Neuronal stem cell (in vitro differentiated cells): ENCODE data around the gene MAGI1.

Source experiments
- DNase-seq: peaks from one replicate; pipeline ENCODE4 v3.0.0-alpha.2; 2013; ENCODE audit warnings: low spot score
- H2AFZ ChIP-seq: one replicate; pipeline ENCODE4 v1.6.1; 2013; ENCODE audit warnings: mild to moderate bottlenecking, low read length, inconsistent platforms
- H2AK5ac ChIP-seq: 2 replicates; pipeline ENCODE4 v1.6.1; 2013; ENCODE audit warnings: low read depth, mild to moderate bottlenecking, inconsistent platforms, low read length, moderate library complexity, mixed read lengths
- H2BK120ac ChIP-seq: 2 replicates; pipeline ENCODE4 v1.6.1; 2013; ENCODE audit warnings: low read depth, mild to moderate bottlenecking, inconsistent platforms, low read length, moderate library complexity, mixed read lengths
- H2BK12ac ChIP-seq: one replicate; pipeline ENCODE4 v1.6.1; 2013; ENCODE audit warnings: low read length, inconsistent platforms
- H2BK15ac ChIP-seq: 2 replicates; pipeline ENCODE4 v1.6.1; 2013; ENCODE audit warnings: mild to moderate bottlenecking, low read length, inconsistent platforms, mixed read lengths
- H2BK5ac ChIP-seq: one replicate; pipeline ENCODE4 v1.6.1; 2013; ENCODE audit warnings: inconsistent platforms, mild to moderate bottlenecking, low read length, moderate library complexity
- H3K14ac ChIP-seq: one replicate; pipeline ENCODE4 v1.6.1; 2013; ENCODE audit warnings: low read length, inconsistent platforms
- H3K18ac ChIP-seq: 2 replicates; pipeline ENCODE4 v1.6.1; 2013; ENCODE audit warnings: low read length, inconsistent platforms
- H3K23ac ChIP-seq: 2 replicates; pipeline ENCODE4 v1.6.1; 2013; ENCODE audit warnings: low read depth, mild to moderate bottlenecking, mixed read lengths, low read length, inconsistent platforms; ENCODE audit not compliant: poor library complexity
- H3K27ac ChIP-seq: replicated peaks from 3 replicates; pipeline ENCODE4 v1.5.1; 2013; ENCODE audit warnings: low read length, inconsistent platforms
- H3K27me3 ChIP-seq, 3 experiments: 2 replicates each; pipeline ENCODE4 v1.6.1; 2013; ENCODE audit warnings: low read length in 3 of 3, mild to moderate bottlenecking in 2 of 3, inconsistent platforms in 1 of 3, low read depth in 1 of 3, mixed read lengths in 1 of 3, moderate library complexity in 1 of 3; ENCODE audit not compliant: control insufficient read depth in 3 of 3, insufficient read depth in 3 of 3
- H3K36me3 ChIP-seq, 2 donors: replicated peaks in 1 of 2; 2 replicates each; pipeline ENCODE4 v1.6.1; 2013; ENCODE audit warnings: low read length in 2 of 2; ENCODE audit not compliant: control insufficient read depth in 2 of 2, insufficient read depth in 2 of 2
- H3K4ac ChIP-seq: 2 replicates; pipeline ENCODE4 v1.6.1; 2013; ENCODE audit warnings: inconsistent platforms, mild to moderate bottlenecking, low read length, moderate library complexity
- H3K4me1 ChIP-seq, 2 donors: 1 replicate in 1 of 2; 2 replicates in 1 of 2; pipeline ENCODE4 v1.6.1; 2013; ENCODE audit warnings: low read length in 2 of 2, low read depth in 1 of 2; ENCODE audit not compliant: control insufficient read depth in 2 of 2, insufficient read depth in 1 of 2
- H3K4me2 ChIP-seq: one replicate; pipeline ENCODE4 v1.6.1; 2013; ENCODE audit warnings: mild to moderate bottlenecking, low read length, inconsistent platforms; ENCODE audit not compliant: insufficient read depth, poor library complexity, severe bottlenecking
- H3K4me3 ChIP-seq, 2 donors: 2 replicates each; pipeline ENCODE4 v1.5.1; 2013; ENCODE audit warnings: low read length in 2 of 2, mild to moderate bottlenecking in 2 of 2, inconsistent platforms in 1 of 2, moderate library complexity in 1 of 2
- H3K79me1 ChIP-seq: one replicate; pipeline ENCODE4 v1.6.1; 2013; ENCODE audit warnings: low read depth, mild to moderate bottlenecking, inconsistent platforms, low read length, moderate library complexity
- H3K9ac ChIP-seq: one replicate; pipeline ENCODE4 v1.6.1; 2013; ENCODE audit warnings: mild to moderate bottlenecking, low read depth, low read length, inconsistent platforms; ENCODE audit not compliant: poor library complexity
- H3K9me3 ChIP-seq, 2 donors: replicated peaks in 1 of 2; 2 replicates each; pipeline versions ENCODE3 to v1.6.1; 2013; ENCODE audit warnings: low read length in 2 of 2, mild to moderate bottlenecking in 2 of 2, inconsistent platforms in 1 of 2, low read depth in 1 of 2, mixed read lengths in 1 of 2, moderate library complexity in 1 of 2; ENCODE audit not compliant: control insufficient read depth in 2 of 2, insufficient read depth in 1 of 2
- H4K8ac ChIP-seq: one replicate; pipeline ENCODE4 v1.6.1; 2013; ENCODE audit warnings: low read depth, mild to moderate bottlenecking, inconsistent platforms, low read length, moderate library complexity
- H4K91ac ChIP-seq: one replicate; pipeline ENCODE4 v1.6.1; 2013; ENCODE audit warnings: low read length, low read depth, mild to moderate bottlenecking, inconsistent platforms; ENCODE audit not compliant: poor library complexity
- WGBS, 2 donors: extraction: QIAGEN DNeasy Blood & Tissue Kit; methylation state at CpG; one replicate each; pipeline ENCODE4 v1.1.7; 2013; ENCODE audit warnings: missing lambda C conversion rate in 2 of 2, mixed read lengths in 1 of 2; ENCODE audit not compliant: insufficient read length in 2 of 2, insufficient replicate concordance in 1 of 2; ENCODE audit errors: extremely low coverage in 2 of 2; 5-methylcytosine and 5-hydroxymethylcytosine counted together

MAGI1 gene

DNA sequence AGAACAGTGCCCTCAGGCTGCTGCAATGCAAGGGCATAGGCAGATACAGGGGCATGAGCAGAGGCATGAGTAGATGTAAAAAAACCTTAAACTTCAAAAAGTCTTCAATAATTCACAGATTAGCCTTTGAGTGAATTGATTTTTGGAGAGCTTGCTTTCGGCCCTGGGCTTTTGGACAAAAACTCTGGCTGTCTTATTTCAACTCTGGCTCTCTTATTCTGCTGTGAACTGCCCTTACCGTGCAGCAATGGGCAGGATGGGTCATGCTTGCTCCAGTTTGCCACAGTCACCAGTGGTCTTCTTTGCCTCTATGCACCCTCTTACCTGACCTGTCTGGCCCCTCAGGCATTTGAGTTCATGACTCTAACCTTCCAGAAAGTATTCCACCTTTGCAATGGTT, 555.7 kb downstream of the MAGI1 start:
- H2AFZ ChIP-seq = no peak overlapping the region
- DNase-seq = no peak
- H2BK120ac ChIP-seq = no peak overlapping the region
- no peaks in the 10 kb centered on the region for H3K27me3 ChIP-seq
- peaks cover 9 to 14% of the 10 kb centered on the region in 2 donors for H3K4me1 ChIP-seq
- no peak overlapping the region for H3K4me2 ChIP-seq
- no peak overlapping the region for H4K8ac ChIP-seq
- no peak overlapping the region for H3K18ac ChIP-seq
- no CpG with 5 or more reads among the region's 2 CpGs for WGBS, 2 donors
- H2BK12ac ChIP-seq = no peak overlapping the region
- H3K9me3 ChIP-seq = no peaks in the 10 kb centered on the region
- H3K14ac ChIP-seq = no peak overlapping the region
- H3K79me1 ChIP-seq = peaks cover 2% of the 10 kb centered on the region
- H3K23ac ChIP-seq = no peak overlapping the region
- H4K91ac ChIP-seq = no peak overlapping the region
- no peak overlapping the region for H3K27ac ChIP-seq
- H2AK5ac ChIP-seq = no peak overlapping the region
- no peak overlapping the region for H2BK5ac ChIP-seq
- H2BK15ac ChIP-seq = no peak overlapping the region
- H3K4me3 ChIP-seq = no peak overlapping the region
- H3K4ac ChIP-seq = no peak overlapping the region
- no peak overlapping the region for H3K9ac ChIP-seq
- H3K36me3 ChIP-seq = peaks cover 0 to 3% of the 10 kb centered on the region in 2 donors

DNA sequence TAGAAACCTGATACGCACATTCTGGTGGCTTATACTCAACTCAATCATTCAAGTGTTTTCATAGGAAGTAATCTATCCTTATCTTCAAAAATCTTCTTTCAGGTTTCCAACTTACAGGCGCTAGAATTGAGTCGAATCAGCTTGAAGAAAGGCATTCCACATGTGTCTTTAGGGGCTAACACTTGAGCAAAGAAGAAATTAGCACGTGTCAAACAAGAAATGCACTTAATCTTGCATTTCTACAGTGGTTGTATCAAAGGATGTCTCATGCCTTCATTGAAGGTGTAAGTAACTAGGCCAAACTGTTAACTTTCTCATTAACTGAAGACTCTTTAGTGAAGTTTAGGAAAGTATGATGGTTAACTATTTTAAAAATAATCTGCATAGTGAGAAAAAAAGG, 557.6 kb downstream of the MAGI1 start:
- H3K9ac ChIP-seq = no peak overlapping the region
- H3K9me3 ChIP-seq = no peaks in the 10 kb centered on the region
- no peak overlapping the region for H2AK5ac ChIP-seq
- H3K27me3 ChIP-seq = no peaks in the 10 kb centered on the region
- no peak overlapping the region for H3K23ac ChIP-seq
- H2BK15ac ChIP-seq = no peak overlapping the region
- H3K36me3 ChIP-seq = peaks cover 1 to 10% of the 10 kb centered on the region in 2 donors
- no peak overlapping the region for H2AFZ ChIP-seq
- H3K4me2 ChIP-seq = no peak overlapping the region
- no peak overlapping the region for H2BK5ac ChIP-seq
- H4K8ac ChIP-seq = no peak overlapping the region
- no peak overlapping the region for H3K4me3 ChIP-seq
- WGBS, 2 donors = no CpG with 5 or more reads among the region's 4 CpGs
- no peak overlapping the region for H3K27ac ChIP-seq
- no peak overlapping the region for H3K14ac ChIP-seq
- H2BK120ac ChIP-seq = no peak overlapping the region
- no peak overlapping the region for H4K91ac ChIP-seq
- no peak overlapping the region for H3K4ac ChIP-seq
- peaks cover 2% of the 10 kb centered on the region for H3K79me1 ChIP-seq
- H3K4me1 ChIP-seq = peaks cover 9 to 14% of the 10 kb centered on the region in 2 donors
- H3K18ac ChIP-seq = no peak overlapping the region
- DNase-seq = no peak
- H2BK12ac ChIP-seq = no peak overlapping the region

DNA sequence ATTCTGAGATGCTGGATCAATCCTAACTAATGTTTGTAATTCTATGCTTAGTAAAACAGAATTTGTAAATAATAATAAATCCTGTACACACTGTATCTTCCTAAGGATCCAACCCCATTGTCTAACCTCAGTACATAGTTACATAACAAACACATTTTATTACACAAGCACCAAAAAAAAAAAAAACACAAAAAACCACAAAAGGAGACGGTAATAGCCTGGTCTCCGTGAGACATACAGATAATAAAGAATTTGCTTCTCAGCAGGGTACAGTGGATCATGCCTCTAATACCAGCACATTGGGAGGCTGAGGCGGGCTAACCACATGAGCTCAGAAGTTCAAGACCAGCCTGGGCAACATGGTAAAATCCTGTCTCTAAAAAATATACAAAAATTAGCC, 558.7 kb downstream of the MAGI1 start:
- no peaks in the 10 kb centered on the region for H3K9me3 ChIP-seq
- no peak for DNase-seq
- peaks cover 2% of the 10 kb centered on the region for H3K79me1 ChIP-seq
- no CpG with 5 or more reads among the region's 3 CpGs for WGBS, 2 donors
- H3K27me3 ChIP-seq = no peaks in the 10 kb centered on the region
- H2BK15ac ChIP-seq = no peak overlapping the region
- H2BK12ac ChIP-seq = no peak overlapping the region
- no peak overlapping the region for H3K4me2 ChIP-seq
- H3K23ac ChIP-seq = no peak overlapping the region
- H3K36me3 ChIP-seq = peaks cover 2 to 20% of the 10 kb centered on the region in 2 donors
- no peak overlapping the region for H2AK5ac ChIP-seq
- H2BK120ac ChIP-seq = no peak overlapping the region
- no peak overlapping the region for H2BK5ac ChIP-seq
- H3K4me3 ChIP-seq = no peak overlapping the region
- H3K18ac ChIP-seq = no peak overlapping the region
- no peak overlapping the region for H3K9ac ChIP-seq
- H4K8ac ChIP-seq = no peak overlapping the region
- H3K4me1 ChIP-seq = peaks cover 9 to 14% of the 10 kb centered on the region in 2 donors
- no peak overlapping the region for H3K27ac ChIP-seq
- H3K14ac ChIP-seq = no peak overlapping the region
- H4K91ac ChIP-seq = no peak overlapping the region
- H2AFZ ChIP-seq = no peak overlapping the region
- H3K4ac ChIP-seq = no peak overlapping the region

DNA sequence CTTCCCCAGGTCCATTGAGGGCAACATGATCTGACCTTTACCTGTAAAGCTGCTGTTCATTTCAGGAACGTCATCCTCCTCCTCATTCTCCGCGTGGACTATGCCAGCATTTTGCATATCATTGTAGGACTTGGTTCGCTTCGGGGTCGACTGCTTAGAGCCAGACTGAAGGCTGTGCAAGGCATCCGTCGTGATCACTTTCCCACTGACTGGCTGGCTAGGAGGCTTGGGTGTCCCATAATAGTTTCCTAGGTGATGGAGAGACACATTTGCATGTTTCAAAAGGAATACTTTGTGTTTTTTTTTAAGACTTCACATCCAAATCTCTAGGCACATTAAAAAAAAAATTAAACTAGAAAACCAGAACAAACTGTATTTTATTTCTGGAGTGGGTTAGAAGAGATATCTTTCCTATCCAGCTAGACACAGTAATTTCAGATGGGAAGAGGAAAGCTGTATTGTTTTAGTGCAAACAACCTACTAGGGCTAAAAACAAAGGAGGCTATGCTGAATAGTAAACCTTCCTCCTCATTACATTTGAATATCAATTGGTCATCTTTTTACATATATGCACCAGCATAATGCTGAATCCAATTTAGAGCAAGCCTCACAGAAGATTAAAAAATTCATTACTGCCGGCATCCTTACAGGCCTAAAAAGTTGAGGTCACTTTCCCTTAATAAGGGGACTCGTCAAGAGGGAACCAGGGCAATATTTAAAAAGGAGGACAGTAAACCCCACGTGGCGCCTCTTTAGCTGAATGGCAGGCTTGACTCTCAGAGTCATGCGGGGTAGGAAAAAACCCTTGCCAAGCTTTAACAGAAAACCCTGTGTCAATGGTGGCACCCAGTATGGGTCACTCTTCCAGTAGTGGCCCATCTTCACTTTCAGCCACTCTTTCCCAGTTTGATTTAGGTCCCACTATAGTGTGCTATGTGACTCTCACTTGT, 559.9 kb downstream of the MAGI1 start:
- no peak overlapping the region for H3K14ac ChIP-seq
- peaks cover 2 to 31% of the 10 kb centered on the region in 2 donors for H3K36me3 ChIP-seq
- H2BK5ac ChIP-seq = no peak overlapping the region
- peaks cover 7 to 14% of the 10 kb centered on the region in 2 donors for H3K4me1 ChIP-seq
- no peak overlapping the region for H3K9ac ChIP-seq
- no peaks in the 10 kb centered on the region for H3K79me1 ChIP-seq
- H3K9me3 ChIP-seq = no peaks in the 10 kb centered on the region
- H2BK120ac ChIP-seq = no peak overlapping the region
- no peak overlapping the region for H3K18ac ChIP-seq
- H4K8ac ChIP-seq = no peak overlapping the region
- H4K91ac ChIP-seq = no peak overlapping the region
- no peak overlapping the region for H2BK15ac ChIP-seq
- H3K27me3 ChIP-seq = no peaks in the 10 kb centered on the region
- H2BK12ac ChIP-seq = no peak overlapping the region
- no peak overlapping the region for H3K4me3 ChIP-seq
- no peak overlapping the region for H3K4me2 ChIP-seq
- no peak overlapping the region for H3K4ac ChIP-seq
- WGBS, 2 donors = no CpG with 5 or more reads among the region's 13 CpGs
- no peak overlapping the region for H3K23ac ChIP-seq
- DNase-seq = no peak
- H2AFZ ChIP-seq = no peak overlapping the region
- H2AK5ac ChIP-seq = no peak overlapping the region
- no peak overlapping the region for H3K27ac ChIP-seq
